Motor neuron (in vitro differentiated cells): Measurements from ENCODE around the gene SLC5A10. TPM values are rescaled to one million over a fixed set of nuclear protein-coding genes. Genes with fewer than 3 reads are reported as not detected.

Experiments
- ATAC-seq, 8 experiments: fragments of 200-7000 bp; cut with Tn5 transposase; replicated peaks in 6 of 8; 2 replicates each; pipeline ENCODE4 v1.8.0; 2021; ENCODE audit warnings: mild to moderate bottlenecking in 8 of 8, moderate library complexity in 8 of 8
- H3K27ac ChIP-seq, 2 donors: fragments of 250-450 bp; sonication (Bioruptor Pico); 2 replicates each; pipeline ENCODE4 v1.9.0; 2021; ENCODE audit warnings: antibody characterized with exemption in 2 of 2, mild to moderate bottlenecking in 2 of 2, moderate library complexity in 1 of 2
- H3K4me1 ChIP-seq, 2 donors: fragments of 250-450 bp; sonication (Bioruptor Pico); replicated peaks in 1 of 2; 2 replicates each; pipeline ENCODE4 v1.6.1; 2021; ENCODE audit warnings: antibody characterized with exemption in 2 of 2, mild to moderate bottlenecking in 2 of 2, moderate library complexity in 1 of 2
- H3K4me3 ChIP-seq, 5 donors: fragments of 250-450 bp; sonication (Bioruptor Pico); 2 replicates each; pipeline ENCODE4 v1.9.0; 2021; ENCODE audit warnings: antibody characterized with exemption in 5 of 5, mild to moderate bottlenecking in 5 of 5, moderate library complexity in 4 of 5
- WGBS, 10 experiments: fragments of 450-650 bp; shearing (Covaris generic); methylation state at CpG; one replicate each; pipeline ENCODE4 v1.0.0; 2022; 5-methylcytosine and 5-hydroxymethylcytosine counted together
- in situ Hi-C, 9 experiments: fragments of 400-800 bp; cut with MboI; loops; one replicate each; pipeline ENCODE4 v1.15.0; 2021; ENCODE audit warnings: low sequenced_read_pairs in 9 of 9, low pct_unique_long_range_greater_than_20kb in 2 of 9; ENCODE audit not compliant: unreplicated experiment in 9 of 9
- total RNA-seq, 8 experiments: library from RNA; unstranded; fragments of 300-600 nt; gene quantifications; 2 replicates each; pipeline versions ENCODE4 v1.2.3 to v1.2.4, GENCODE V29; 2022

SLC5A10 gene
- total RNA-seq, 8 experiments from 2014 or later: 0.09 to 0.76 (median 0.45) TPM; not detected in 3

- WGBS, 10 experiments: 83 to 100% (median 96%) methylated on average over 1 to 3 of the region's 4 CpGs; no CpG with 5 or more reads in 6 of the 10 experiments
- in situ Hi-C loops: no loop called here
- no peak overlapping the region for H3K27ac ChIP-seq
- H3K4me1 ChIP-seq: peaks cover 0 to 7% of the 10 kb centered on the region in 2 donors
- no peak overlapping the region for H3K4me3 ChIP-seq
- no peak for ATAC-seq
Observed at GRCh38 chr17:19005789-19006430, 53.9 kb downstream of the SLC5A10 start.

- H3K27ac ChIP-seq: no peak overlapping the region
- H3K4me3 ChIP-seq: no peak overlapping the region
- peaks cover 0 to 5% of the 10 kb centered on the region in 2 donors for H3K4me1 ChIP-seq
- in situ Hi-C loops: no loop called here
- ATAC-seq: no peak
Observed at GRCh38 chr17:19006698-19007097, 54.7 kb downstream of the SLC5A10 start.

- WGBS, 10 experiments: 50 to 89% (median 72%) methylated on average over 1 to 10 of the region's 12 CpGs; no CpG with 5 or more reads in 3 of the 10 experiments
- in situ Hi-C loops: no loop called here
- ATAC-seq: no peak
- Histone ChIP-seq H3K4me3 (no peak overlapping the region), H3K4me1 (peaks cover 0 to 5% of the 10 kb centered on the region in 2 donors), H3K27ac (no peak overlapping the region)
Observed at GRCh38 chr17:19009970-19010369, 58.0 kb downstream of the SLC5A10 start.

GRCh38 chr17:19010729-19011505, 59.0 kb downstream of the SLC5A10 start:
- Histone ChIP-seq H3K4me3 (no peak overlapping the region), H3K4me1 (no peaks in the 10 kb centered on the region), H3K27ac (no peak overlapping the region)
- ATAC-seq: peak in 3 of 8 experiments; percentile 82 to 97 (median 96)
- WGBS, 10 experiments: 35 to 100% (median 80%) methylated on average over 2 to 6 of the region's 11 CpGs; no CpG with 5 or more reads in 5 of the 10 experiments
- in situ Hi-C loops: no loop called here

GRCh38 chr17:19011581-19011980, 59.6 kb downstream of the SLC5A10 start:
- WGBS, 10 experiments: 100% methylated on average over 1 of the region's 6 CpGs; no CpG with 5 or more reads in 9 of the 10 experiments
- Histone ChIP-seq H3K27ac (no peak overlapping the region), H3K4me3 (no peak overlapping the region), H3K4me1 (no peaks in the 10 kb centered on the region)
- in situ Hi-C loops: no loop called here
- no peak for ATAC-seq

- in situ Hi-C loops: no loop called here
- H3K4me1 ChIP-seq: no peaks in the 10 kb centered on the region
- H3K4me3 ChIP-seq: no peak overlapping the region
- no peak for ATAC-seq
- whole genome bisulfite sequencing, 10 experiments: 20 to 94% (median 70%) methylated on average over 2 to 10 of the region's 22 CpGs; no CpG with 5 or more reads in 4 of the 10 experiments
- no peak overlapping the region for H3K27ac ChIP-seq
Observed at GRCh38 chr17:19012171-19013080, 60.5 kb downstream of the SLC5A10 start.

- H3K4me1 ChIP-seq: no peaks in the 10 kb centered on the region
- H3K27ac ChIP-seq: no peak overlapping the region
- no peak overlapping the region for H3K4me3 ChIP-seq
- no CpG with 5 or more reads among the region's 12 CpGs for WGBS, 10 experiments
- in situ Hi-C loops: no loop called here
- no peak for ATAC-seq
Observed at GRCh38 chr17:19013226-19013625, 61.3 kb downstream of the SLC5A10 start.

GRCh38 chr17:19013806-19014627, 62.1 kb downstream of the SLC5A10 start:
- Histone ChIP-seq H3K27ac (no peak overlapping the region), H3K4me1 (no peaks in the 10 kb centered on the region), H3K4me3 (no peak overlapping the region)
- 50 to 88% (median 80%) methylated on average over 1 to 4 of the region's 11 CpGs; no CpG with 5 or more reads in 5 of the 10 experiments for WGBS, 10 experiments
- in situ Hi-C loops: no loop called here
- ATAC-seq: no peak

GRCh38 chr17:19014628-19015215, 62.8 kb downstream of the SLC5A10 start:
- in situ Hi-C loops: no loop called here
- no peak overlapping the region for H3K27ac ChIP-seq
- H3K4me1 ChIP-seq: peaks cover 0 to 5% of the 10 kb centered on the region in 2 donors
- peak in 2 of 8 experiments; percentile 7 to 16 for ATAC-seq
- 10 to 87% (median 40%) methylated on average over 1 to 3 of the region's 29 CpGs; no CpG with 5 or more reads in 4 of the 10 experiments for WGBS, 10 experiments
- no peak overlapping the region for H3K4me3 ChIP-seq

GRCh38 chr17:19015428-19015827, 63.5 kb downstream of the SLC5A10 start:
- ATAC-seq: no peak
- H3K4me3 ChIP-seq: no peak overlapping the region
- H3K4me1 ChIP-seq: peaks cover 0 to 5% of the 10 kb centered on the region in 2 donors
- WGBS, 10 experiments: 41 to 100% (median 60%) methylated on average over 1 to 3 of the region's 7 CpGs; no CpG with 5 or more reads in 5 of the 10 experiments
- in situ Hi-C loops: no loop called here
- no peak overlapping the region for H3K27ac ChIP-seq

GRCh38 chr17:19016297-19016696, 64.3 kb downstream of the SLC5A10 start:
- WGBS, 10 experiments: 20 to 100% (median 80%) methylated on average over 1 of the region's 8 CpGs; no CpG with 5 or more reads in 4 of the 10 experiments
- H3K4me1 ChIP-seq: peaks cover 0 to 5% of the 10 kb centered on the region in 2 donors
- H3K27ac ChIP-seq: no peak overlapping the region
- H3K4me3 ChIP-seq: no peak overlapping the region
- peak in 1 of 8 experiments; percentile 17 for ATAC-seq
- in situ Hi-C loops: no loop called here

GRCh38 chr17:19016881-19017280, 64.9 kb downstream of the SLC5A10 start:
- no peak for ATAC-seq
- Histone ChIP-seq H3K27ac (no peak overlapping the region), H3K4me1 (peaks cover 0 to 5% of the 10 kb centered on the region in 2 donors), H3K4me3 (no peak overlapping the region)
- WGBS, 10 experiments: 67 to 90% (median 67%) methylated on average over 2 to 3 of the region's 7 CpGs; no CpG with 5 or more reads in 6 of the 10 experiments
- in situ Hi-C loops: no loop called here
